HepG2 (cell line): ENCODE data around the gene DLX6. TPM values are rescaled to one million over a fixed set of nuclear protein-coding genes. Genes with fewer than 3 reads are reported as not detected.

Experiments
- BHLHE40 ChIP-seq: IDR thresholded peaks from 2 replicates; pipeline ENCODE4 v1.6.1; 2011; ENCODE audit warnings: low read length, improper control_type of control experiment
- CREM ChIP-seq, 2 experiments: sonication (generic) in 1 of 2; formaldehyde crosslinking in 1 of 2; IDR thresholded peaks; 2 replicates each; pipeline versions ENCODE4 v1.4.0 to v1.6.1; 2016 to 2020; ENCODE audit warnings: antibody characterized with exemption in 1 of 2, mild to moderate bottlenecking in 1 of 2, missing genetic modification reagents in 1 of 2
- DNMT3B ChIP-seq: conservative IDR thresholded peaks from 2 replicates; pipeline ENCODE4 v1.6.1; 2016; ENCODE audit warnings: missing biosample characterization, control low read depth
- HNF4A ChIP-seq: sonication (generic); formaldehyde crosslinking; IDR thresholded peaks from 2 replicates; pipeline ENCODE4 v1.4.0; 2020; ENCODE audit warnings: missing genetic modification reagents
- KMT2A ChIP-seq: sonication (generic); formaldehyde crosslinking; IDR thresholded peaks from 2 replicates; pipeline ENCODE4 v1.4.0; 2020; ENCODE audit warnings: missing genetic modification reagents
- PLRG1 ChIP-seq: fragments of 450-650 bp; conservative IDR thresholded peaks from 2 replicates; pipeline ENCODE4 v1.6.1; 2016
- SIX1 ChIP-seq: sonication (generic); formaldehyde crosslinking; IDR thresholded peaks from 2 replicates; pipeline ENCODE4 v1.4.0; 2020; ENCODE audit warnings: missing genetic modification reagents, borderline replicate concordance
- U2AF1 ChIP-seq: fragments of 200-400 bp; formaldehyde crosslinking; optimal IDR thresholded peaks from 2 replicates; pipeline ENCODE3; 2017; ENCODE audit warnings: mild to moderate bottlenecking, low read depth, low read length
- ZNF235 ChIP-seq: sonication (generic); formaldehyde crosslinking; IDR thresholded peaks from 2 replicates; pipeline ENCODE4 v1.8.1; 2023; ENCODE audit warnings: mild to moderate bottlenecking, missing genetic modification reagents, borderline replicate concordance
- ZNF3 ChIP-seq: IDR thresholded peaks from 2 replicates; pipeline ENCODE4 v1.7.0; 2017; ENCODE audit warnings: inconsistent platforms
- ZNF549 ChIP-seq: sonication (generic); formaldehyde crosslinking; IDR thresholded peaks from 2 replicates; pipeline ENCODE4 v1.5.0; 2020; ENCODE audit warnings: missing genetic modification reagents
- ZNF816 ChIP-seq: sonication (generic); formaldehyde crosslinking; IDR thresholded peaks from 2 replicates; pipeline ENCODE4 v1.8.0; 2022; ENCODE audit warnings: missing genetic modification reagents, mild to moderate bottlenecking, borderline replicate concordance
- polyA plus RNA-seq, 8 experiments: library from polyadenylated mRNA; depleted of rRNA in 3 of 8; stranded (reverse) in 7 of 8; unstranded in 1 of 8; fragments of >200 nt; fragmentation: Illumina TruSeq in 4 of 8; extraction: Trizol in 4 of 8; gene quantifications; 2 replicates each; pipeline versions ENCODE4 v1.2.1 to v1.2.3, GENCODE V29; 2011 to 2016; ENCODE audit warnings: low read depth in 4 of 8, missing spikeins in 1 of 8, mixed read lengths in 1 of 8; ENCODE audit not compliant: insufficient read depth in 1 of 8
- total RNA-seq, 5 experiments: library from RNA; depleted of rRNA; stranded (reverse); fragments of >200 nt; fragmentation: Illumina TruSeq; extraction: Trizol; gene quantifications; 2 replicates each; pipeline ENCODE4 v1.2.3, GENCODE V29; 2016; ENCODE audit warnings: low read depth in 1 of 5
- TF ChIP-seq, protein P1 (sequence below): IDR thresholded peaks from 2 replicates; pipeline ENCODE4 v1.6.1; 2016; ENCODE audit warnings: control low read depth
- TF ChIP-seq, protein P2 (sequence below): sonication (generic); formaldehyde crosslinking; IDR thresholded peaks from 2 replicates; pipeline ENCODE4 v1.4.0; 2020; ENCODE audit warnings: missing genetic modification reagents
- TF ChIP-seq, protein P3 (sequence below): sonication (generic); formaldehyde crosslinking; IDR thresholded peaks from 2 replicates; pipeline ENCODE4 v1.5.0; 2020; ENCODE audit warnings: missing genetic modification reagents
- TF ChIP-seq, protein P4 (sequence below): sonication (generic); formaldehyde crosslinking; IDR thresholded peaks from 2 replicates; pipeline ENCODE4 v1.5.0; 2020; ENCODE audit warnings: missing genetic modification reagents
- TF ChIP-seq, protein P5 (sequence below): sonication (generic); formaldehyde crosslinking; IDR thresholded peaks from 2 replicates; pipeline ENCODE4 v1.5.0; 2020; ENCODE audit warnings: mild to moderate bottlenecking, missing genetic modification reagents
- TF ChIP-seq, protein P6 (sequence below): sonication (generic); formaldehyde crosslinking; IDR thresholded peaks from 2 replicates; pipeline ENCODE4 v1.9.0; 2022; ENCODE audit warnings: low read depth, missing genetic modification reagents

DLX6 gene
- total and polyA plus RNA-seq, 2 of the 13 experiments (the other 11 are each of a cell fraction or from before 2014, with no cell fraction given): 3.5 to 5.5 TPM

DNA sequence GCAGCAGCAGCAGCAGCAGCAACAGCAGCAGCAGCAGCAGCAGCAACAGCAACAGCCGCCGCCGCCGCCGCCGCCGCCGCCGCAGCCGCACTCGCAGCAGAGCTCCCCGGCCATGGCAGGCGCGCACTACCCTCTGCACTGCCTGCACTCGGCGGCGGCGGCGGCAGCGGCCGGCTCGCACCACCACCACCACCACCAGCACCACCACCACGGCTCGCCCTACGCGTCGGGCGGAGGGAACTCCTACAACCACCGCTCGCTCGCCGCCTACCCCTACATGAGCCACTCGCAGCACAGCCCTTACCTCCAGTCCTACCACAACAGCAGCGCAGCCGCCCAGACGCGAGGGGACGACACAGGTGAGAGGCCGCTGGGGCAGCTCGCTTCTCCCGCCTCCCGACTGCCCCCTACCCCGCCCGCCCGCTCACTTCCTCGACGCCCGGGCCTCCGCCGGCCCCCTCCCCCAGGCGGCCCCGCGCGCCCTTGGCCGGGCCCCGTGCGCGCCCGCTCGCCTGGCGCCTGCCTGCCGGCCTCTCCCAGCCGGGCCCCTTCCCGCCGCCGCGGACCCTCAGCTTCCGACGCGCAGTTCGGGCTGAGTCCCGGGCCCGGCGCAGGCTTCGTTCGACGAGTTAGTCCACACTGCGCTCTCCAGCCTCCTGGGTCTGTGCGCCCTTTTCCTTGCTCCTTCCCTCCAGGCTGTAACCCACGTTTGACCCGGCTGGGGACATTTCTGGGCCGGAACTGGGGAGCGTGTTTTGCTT is 882 bp downstream of the DLX6 start (continued):
- no peak for TF ChIP-seq SIX1
- TF ChIP-seq, protein P1, sequence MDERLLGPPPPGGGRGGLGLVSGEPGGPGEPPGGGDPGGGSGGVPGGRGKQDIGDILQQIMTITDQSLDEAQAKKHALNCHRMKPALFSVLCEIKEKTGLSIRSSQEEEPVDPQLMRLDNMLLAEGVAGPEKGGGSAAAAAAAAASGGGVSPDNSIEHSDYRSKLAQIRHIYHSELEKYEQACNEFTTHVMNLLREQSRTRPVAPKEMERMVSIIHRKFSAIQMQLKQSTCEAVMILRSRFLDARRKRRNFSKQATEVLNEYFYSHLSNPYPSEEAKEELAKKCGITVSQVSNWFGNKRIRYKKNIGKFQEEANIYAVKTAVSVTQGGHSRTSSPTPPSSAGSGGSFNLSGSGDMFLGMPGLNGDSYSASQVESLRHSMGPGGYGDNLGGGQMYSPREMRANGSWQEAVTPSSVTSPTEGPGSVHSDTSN: no peak
- TF ChIP-seq, protein P2, sequence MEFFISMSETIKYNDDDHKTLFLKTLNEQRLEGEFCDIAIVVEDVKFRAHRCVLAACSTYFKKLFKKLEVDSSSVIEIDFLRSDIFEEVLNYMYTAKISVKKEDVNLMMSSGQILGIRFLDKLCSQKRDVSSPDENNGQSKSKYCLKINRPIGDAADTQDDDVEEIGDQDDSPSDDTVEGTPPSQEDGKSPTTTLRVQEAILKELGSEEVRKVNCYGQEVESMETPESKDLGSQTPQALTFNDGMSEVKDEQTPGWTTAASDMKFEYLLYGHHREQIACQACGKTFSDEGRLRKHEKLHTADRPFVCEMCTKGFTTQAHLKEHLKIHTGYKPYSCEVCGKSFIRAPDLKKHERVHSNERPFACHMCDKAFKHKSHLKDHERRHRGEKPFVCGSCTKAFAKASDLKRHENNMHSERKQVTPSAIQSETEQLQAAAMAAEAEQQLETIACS (CRISPR knock-in tag): no peak
- no peak for TF ChIP-seq ZNF816 (CRISPR knock-in tag)
- no peak for TF ChIP-seq ZNF235 (CRISPR knock-in tag)
- no peak for TF ChIP-seq ZNF549 (CRISPR knock-in tag)
- no peak for TF ChIP-seq BHLHE40
- TF ChIP-seq CREM (IDR thresholded peaks at IDR 0.05): no peak
- no peak for TF ChIP-seq CREM (CRISPR knock-in tag; IDR thresholded peaks at IDR 0.05)
- TF ChIP-seq DNMT3B: no peak
- TF ChIP-seq, protein P3, sequence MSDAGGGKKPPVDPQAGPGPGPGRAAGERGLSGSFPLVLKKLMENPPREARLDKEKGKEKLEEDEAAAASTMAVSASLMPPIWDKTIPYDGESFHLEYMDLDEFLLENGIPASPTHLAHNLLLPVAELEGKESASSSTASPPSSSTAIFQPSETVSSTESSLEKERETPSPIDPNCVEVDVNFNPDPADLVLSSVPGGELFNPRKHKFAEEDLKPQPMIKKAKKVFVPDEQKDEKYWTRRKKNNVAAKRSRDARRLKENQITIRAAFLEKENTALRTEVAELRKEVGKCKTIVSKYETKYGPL (CRISPR knock-in tag): no peak
- TF ChIP-seq KMT2A: peak; percentile 14; the same call in 1 of the 2 replicates
- TF ChIP-seq U2AF1: peak; percentile 65
- TF ChIP-seq, protein P4, sequence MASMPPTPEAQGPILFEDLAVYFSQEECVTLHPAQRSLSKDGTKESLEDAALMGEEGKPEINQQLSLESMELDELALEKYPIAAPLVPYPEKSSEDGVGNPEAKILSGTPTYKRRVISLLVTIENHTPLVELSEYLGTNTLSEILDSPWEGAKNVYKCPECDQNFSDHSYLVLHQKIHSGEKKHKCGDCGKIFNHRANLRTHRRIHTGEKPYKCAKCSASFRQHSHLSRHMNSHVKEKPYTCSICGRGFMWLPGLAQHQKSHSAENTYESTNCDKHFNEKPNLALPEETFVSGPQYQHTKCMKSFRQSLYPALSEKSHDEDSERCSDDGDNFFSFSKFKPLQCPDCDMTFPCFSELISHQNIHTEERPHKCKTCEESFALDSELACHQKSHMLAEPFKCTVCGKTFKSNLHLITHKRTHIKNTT (CRISPR knock-in tag): no peak
- no peak for TF ChIP-seq ZNF3 (CRISPR knock-in tag)
- TF ChIP-seq HNF4A (CRISPR knock-in tag): no peak
- TF ChIP-seq, protein P5, sequence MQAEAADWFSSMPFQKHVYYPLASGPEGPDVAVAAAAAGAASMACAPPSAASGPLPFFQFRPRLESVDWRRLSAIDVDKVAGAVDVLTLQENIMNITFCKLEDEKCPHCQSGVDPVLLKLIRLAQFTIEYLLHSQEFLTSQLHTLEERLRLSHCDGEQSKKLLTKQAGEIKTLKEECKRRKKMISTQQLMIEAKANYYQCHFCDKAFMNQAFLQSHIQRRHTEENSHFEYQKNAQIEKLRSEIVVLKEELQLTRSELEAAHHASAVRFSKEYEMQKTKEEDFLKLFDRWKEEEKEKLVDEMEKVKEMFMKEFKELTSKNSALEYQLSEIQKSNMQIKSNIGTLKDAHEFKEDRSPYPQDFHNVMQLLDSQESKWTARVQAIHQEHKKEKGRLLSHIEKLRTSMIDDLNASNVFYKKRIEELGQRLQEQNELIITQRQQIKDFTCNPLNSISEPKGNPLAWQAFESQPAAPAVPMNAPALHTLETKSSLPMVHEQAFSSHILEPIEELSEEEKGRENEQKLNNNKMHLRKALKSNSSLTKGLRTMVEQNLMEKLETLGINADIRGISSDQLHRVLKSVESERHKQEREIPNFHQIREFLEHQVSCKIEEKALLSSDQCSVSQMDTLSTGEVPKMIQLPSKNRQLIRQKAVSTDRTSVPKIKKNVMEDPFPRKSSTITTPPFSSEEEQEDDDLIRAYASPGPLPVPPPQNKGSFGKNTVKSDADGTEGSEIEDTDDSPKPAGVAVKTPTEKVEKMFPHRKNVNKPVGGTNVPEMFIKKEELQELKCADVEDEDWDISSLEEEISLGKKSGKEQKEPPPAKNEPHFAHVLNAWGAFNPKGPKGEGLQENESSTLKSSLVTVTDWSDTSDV (CRISPR knock-in tag): 0 out of 2 replicates have a peak, but pooled peaks have one; percentile 13
- no peak for TF ChIP-seq PLRG1
- TF ChIP-seq, protein P6, sequence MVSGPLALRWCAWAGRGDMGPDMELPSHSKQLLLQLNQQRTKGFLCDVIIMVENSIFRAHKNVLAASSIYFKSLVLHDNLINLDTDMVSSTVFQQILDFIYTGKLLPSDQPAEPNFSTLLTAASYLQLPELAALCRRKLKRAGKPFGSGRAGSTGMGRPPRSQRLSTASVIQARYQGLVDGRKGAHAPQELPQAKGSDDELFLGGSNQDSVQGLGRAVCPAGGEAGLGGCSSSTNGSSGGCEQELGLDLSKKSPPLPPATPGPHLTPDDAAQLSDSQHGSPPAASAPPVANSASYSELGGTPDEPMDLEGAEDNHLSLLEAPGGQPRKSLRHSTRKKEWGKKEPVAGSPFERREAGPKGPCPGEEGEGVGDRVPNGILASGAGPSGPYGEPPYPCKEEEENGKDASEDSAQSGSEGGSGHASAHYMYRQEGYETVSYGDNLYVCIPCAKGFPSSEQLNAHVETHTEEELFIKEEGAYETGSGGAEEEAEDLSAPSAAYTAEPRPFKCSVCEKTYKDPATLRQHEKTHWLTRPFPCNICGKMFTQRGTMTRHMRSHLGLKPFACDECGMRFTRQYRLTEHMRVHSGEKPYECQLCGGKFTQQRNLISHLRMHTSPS (CRISPR knock-in tag): no peak
